Calu3 (cell line): Measurements from ENCODE around the gene JARID2. TPM values are rescaled to one million over a fixed set of nuclear protein-coding genes. Genes with fewer than 3 reads are reported as not detected.
"Not testable (repeated sequence)": the region's sequence is repeated elsewhere in the genome, so short reads cannot be mapped to it uniquely, and the experiment has no call there.

ENCODE experiments used
- BruUV-seq: library from RNA; stranded (reverse); fragments of 400-500 nt; replicated peaks from 2 replicates; lab custom pipeline; 2021; lab: Mats Ljungman, UMichigan
- CTCF ChIA-PET: fragments of 300-600 bp; sonication (Branson Sonifier 250); formaldehyde crosslinking; loops from one replicate; lab custom pipeline; 2022; ENCODE audit warnings: antibody characterized with exemption; lab: Charles Lee
- DNase-seq: peaks from one replicate; pipeline ENCODE4 v3.0.0; 2022
- H3K27ac Mint-ChIP-seq: one replicate; pipeline ENCODE4 v1.8.0; 2022; ENCODE audit warnings: mixed read lengths; ENCODE audit not compliant: unreplicated experiment
- H3K27me3 Mint-ChIP-seq: one replicate; pipeline ENCODE4 v1.8.0; 2022; ENCODE audit warnings: mixed read lengths; ENCODE audit not compliant: unreplicated experiment
- H3K36me3 Mint-ChIP-seq: one replicate; pipeline ENCODE4 v1.8.0; 2022; ENCODE audit warnings: mild to moderate bottlenecking, moderate library complexity, mixed read lengths; ENCODE audit not compliant: insufficient read depth, unreplicated experiment
- H3K4me1 Mint-ChIP-seq: one replicate; pipeline ENCODE4 v1.8.0; 2022; ENCODE audit warnings: mild to moderate bottlenecking, low read depth, mixed read lengths; ENCODE audit not compliant: unreplicated experiment
- H3K4me3 Mint-ChIP-seq: one replicate; pipeline ENCODE4 v1.8.0; 2022; ENCODE audit warnings: mild to moderate bottlenecking, low read depth, moderate library complexity, mixed read lengths; ENCODE audit not compliant: unreplicated experiment
- H3K9me3 Mint-ChIP-seq: one replicate; pipeline ENCODE4 v1.8.0; 2022; ENCODE audit warnings: low read depth, mixed read lengths; ENCODE audit not compliant: unreplicated experiment
- CTCF ChIP-seq: fragments of 200-600 bp; IDR thresholded peaks from one replicate; pipeline ENCODE4 v1.8.0; 2022; ENCODE audit warnings: antibody characterized with exemption; ENCODE audit not compliant: unreplicated experiment
- intact Hi-C: fragments of 100-400 bp; cut with micrococcal nuclease; formaldehyde crosslinking; loops from one replicate; pipeline ENCODE4 v1.10.0; 2022; ENCODE audit not compliant: unreplicated experiment
- total RNA-seq: library from RNA; stranded (reverse); gene quantifications from 2 replicates; pipeline ENCODE4 v1.2.3, GENCODE V29; 2022

Gene JARID2
- total RNA-seq, 1 experiment from 2014 or later = 9.4 TPM

GRCh38 chr6:15412767-15413166 lies 166.9 kb downstream of the JARID2 start:
- BruUV-seq = no TSS peak
- intact Hi-C loops = no loop called here
- H3K27ac Mint-ChIP-seq = no peak overlapping the region
- H3K27me3 Mint-ChIP-seq = no peaks in the 10 kb centered on the region
- CTCF ChIA-PET = no interaction called here
- no peaks in the 10 kb centered on the region for H3K36me3 Mint-ChIP-seq
- H3K4me3 Mint-ChIP-seq = no peak overlapping the region
- no peaks in the 10 kb centered on the region for H3K9me3 Mint-ChIP-seq
- no peak for DNase-seq
- no peaks in the 10 kb centered on the region for H3K4me1 Mint-ChIP-seq
- no peak for TF ChIP-seq CTCF

- H3K4me3 Mint-ChIP-seq = no peak overlapping the region
- H3K4me1 Mint-ChIP-seq = no peaks in the 10 kb centered on the region
- no peaks in the 10 kb centered on the region for H3K36me3 Mint-ChIP-seq
- no peak for DNase-seq
- H3K27ac Mint-ChIP-seq = no peak overlapping the region
- H3K9me3 Mint-ChIP-seq = no peaks in the 10 kb centered on the region
- intact Hi-C loops = no loop called here
- no peak for TF ChIP-seq CTCF
- no peaks in the 10 kb centered on the region for H3K27me3 Mint-ChIP-seq
- no TSS peak for BruUV-seq
- CTCF ChIA-PET = no interaction called here
These were observed 167.8 kb downstream of the JARID2 start for GRCh38 chr6:15413466-15414234.

GRCh38 chr6:15414235-15414612 lies 168.4 kb downstream of the JARID2 start:
- no peak for TF ChIP-seq CTCF
- no TSS peak for BruUV-seq
- CTCF ChIA-PET = no interaction called here
- Mint-ChIP-seq H3K4me3 (no peak overlapping the region), H3K9me3 (no peaks in the 10 kb centered on the region), H3K27me3 (no peaks in the 10 kb centered on the region), H3K4me1 (no peaks in the 10 kb centered on the region), H3K36me3 (no peaks in the 10 kb centered on the region), H3K27ac (no peak overlapping the region)
- intact Hi-C loops = no loop called here
- no peak for DNase-seq

GRCh38 chr6:15415622-15416021 lies 169.8 kb downstream of the JARID2 start:
- H3K4me1 Mint-ChIP-seq, H3K4me3 Mint-ChIP-seq, H3K36me3 Mint-ChIP-seq, intact Hi-C loops, H3K9me3 Mint-ChIP-seq, DNase-seq, CTCF ChIA-PET, BruUV-seq, H3K27me3 Mint-ChIP-seq, H3K27ac Mint-ChIP-seq: not testable (repeated sequence)

GRCh38 chr6:15416932-15417509 lies 171.2 kb downstream of the JARID2 start:
- H3K4me1 Mint-ChIP-seq = no peaks in the 10 kb centered on the region
- intact Hi-C loops = no loop called here
- no peaks in the 10 kb centered on the region for H3K36me3 Mint-ChIP-seq

More at GRCh38 chr6:15416932-15417509, 171.2 kb downstream of the JARID2 start:
- CTCF ChIA-PET = no interaction called here
- no TSS peak for BruUV-seq
- peaks cover 3% of the 10 kb centered on the region for H3K9me3 Mint-ChIP-seq
- no peaks in the 10 kb centered on the region for H3K27me3 Mint-ChIP-seq
- no peak for DNase-seq
- no peak overlapping the region for H3K27ac Mint-ChIP-seq
- no peak overlapping the region for H3K4me3 Mint-ChIP-seq
- no peak for TF ChIP-seq CTCF
